OCI-LY3 (cell line): ENCODE measurements around the gene LRRC63.

ENCODE experiments used
- EZH2phosphoT487 ChIP-seq: fragments of 200-600 bp; shearing (Covaris generic); IDR thresholded peaks from 2 replicates; pipeline ENCODE4 v1.6.1; 2018; ENCODE audit warnings: antibody characterized with exemption, mixed run types, low read depth
- TF ChIP-seq, protein P1 (sequence below): fragments of 200-600, 300-600 bp; sonication (generic); IDR thresholded peaks from 2 replicates; pipeline ENCODE4 v1.5.1; 2014; ENCODE audit warnings: antibody characterized with exemption, low read length, low read depth

DNA sequence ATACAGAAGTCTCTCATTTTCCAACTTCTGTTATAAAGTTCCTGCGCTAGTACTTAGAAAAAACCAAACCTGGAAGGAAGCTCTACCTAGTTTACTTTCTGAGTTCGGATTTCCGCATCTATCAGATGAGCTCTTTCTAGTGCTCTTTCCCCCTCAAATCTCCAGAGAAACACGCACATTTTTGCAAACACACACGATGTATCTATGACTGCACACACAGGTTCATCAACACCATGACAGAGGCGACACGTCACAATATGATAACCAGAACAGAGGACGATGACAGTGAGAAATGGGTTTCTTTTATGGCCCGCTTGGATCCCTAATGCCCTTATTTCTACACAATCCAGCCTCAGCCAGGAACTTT, 629 bp upstream of the LRRC63 start:
- TF ChIP-seq, protein P1, sequence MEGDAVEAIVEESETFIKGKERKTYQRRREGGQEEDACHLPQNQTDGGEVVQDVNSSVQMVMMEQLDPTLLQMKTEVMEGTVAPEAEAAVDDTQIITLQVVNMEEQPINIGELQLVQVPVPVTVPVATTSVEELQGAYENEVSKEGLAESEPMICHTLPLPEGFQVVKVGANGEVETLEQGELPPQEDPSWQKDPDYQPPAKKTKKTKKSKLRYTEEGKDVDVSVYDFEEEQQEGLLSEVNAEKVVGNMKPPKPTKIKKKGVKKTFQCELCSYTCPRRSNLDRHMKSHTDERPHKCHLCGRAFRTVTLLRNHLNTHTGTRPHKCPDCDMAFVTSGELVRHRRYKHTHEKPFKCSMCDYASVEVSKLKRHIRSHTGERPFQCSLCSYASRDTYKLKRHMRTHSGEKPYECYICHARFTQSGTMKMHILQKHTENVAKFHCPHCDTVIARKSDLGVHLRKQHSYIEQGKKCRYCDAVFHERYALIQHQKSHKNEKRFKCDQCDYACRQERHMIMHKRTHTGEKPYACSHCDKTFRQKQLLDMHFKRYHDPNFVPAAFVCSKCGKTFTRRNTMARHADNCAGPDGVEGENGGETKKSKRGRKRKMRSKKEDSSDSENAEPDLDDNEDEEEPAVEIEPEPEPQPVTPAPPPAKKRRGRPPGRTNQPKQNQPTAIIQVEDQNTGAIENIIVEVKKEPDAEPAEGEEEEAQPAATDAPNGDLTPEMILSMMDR: no peak
- TF ChIP-seq EZH2phosphoT487: no peak
